Activated CD8-positive, alpha-beta T cell treated with anti-CD3 and anti-CD28 coated beads, Interleukin-2, amount 10 ng/mL, durations not matched to agents 7 days and 5 days (primary cell): ENCODE measurements around the gene DSG3. TPM values are rescaled to one million over a fixed set of nuclear protein-coding genes. Genes with fewer than 3 reads are reported as not detected.

ENCODE experiments used
- ATAC-seq: fragments of 150-1000 bp; cut with Tn5 transposase; one replicate; pipeline ENCODE4 v1.10.0; 2021; ENCODE audit warnings: moderate library complexity
- CTCF ChIA-PET: fragments of 350-600 bp; sonication (Branson Sonifier 250); formaldehyde crosslinking; loops from one replicate; lab custom pipeline; 2021; ENCODE audit warnings: antibody characterized with exemption; lab: Charles Lee
- POLR2A ChIA-PET: fragments of 350-600 bp; sonication (Branson Sonifier 250); formaldehyde crosslinking; loops from one replicate; lab custom pipeline; 2021; ENCODE audit warnings: antibody characterized with exemption; lab: Charles Lee
- DNase-seq: peaks from one replicate; pipeline ENCODE4 v3.0.0-alpha.2; 2020
- H3K27ac Mint-ChIP-seq: one replicate; pipeline ENCODE4 v1.8.0; 2021; ENCODE audit warnings: mild to moderate bottlenecking, mixed read lengths
- H3K27me3 Mint-ChIP-seq: one replicate; pipeline ENCODE4 v1.8.0; 2021; ENCODE audit warnings: low read depth, mixed read lengths
- H3K36me3 Mint-ChIP-seq: one replicate; pipeline ENCODE4 v1.8.0; 2021; ENCODE audit warnings: low read depth, mixed read lengths
- H3K4me1 Mint-ChIP-seq: one replicate; pipeline ENCODE4 v1.8.0; 2021; ENCODE audit warnings: low read depth, mixed read lengths
- H3K4me3 Mint-ChIP-seq: one replicate; pipeline ENCODE4 v1.8.0; 2021; ENCODE audit warnings: mild to moderate bottlenecking, mixed read lengths
- H3K9me3 Mint-ChIP-seq: one replicate; pipeline ENCODE4 v1.8.0; 2022; ENCODE audit warnings: mixed read lengths; ENCODE audit not compliant: insufficient read depth
- total RNA-seq, 2 experiments: library from RNA; stranded (reverse); gene quantifications; one replicate each; pipeline ENCODE4 v1.2.3, GENCODE V29; 2021

The DSG3 gene
- total RNA-seq, 2 experiments from 2014 or later: not detected

- ChIA-PET CTCF (no interaction called here), POLR2A (no interaction called here)
- no peak overlapping the region for H3K27ac Mint-ChIP-seq
- H3K9me3 Mint-ChIP-seq: no peaks in the 10 kb centered on the region
- no peak overlapping the region for H3K4me3 Mint-ChIP-seq
- DNase-seq: no peak
- no peak for ATAC-seq
- no peaks in the 10 kb centered on the region for H3K4me1 Mint-ChIP-seq
- H3K36me3 Mint-ChIP-seq: no peaks in the 10 kb centered on the region
- H3K27me3 Mint-ChIP-seq: no peaks in the 10 kb centered on the region
Observed at GRCh38 chr18:31510319-31510718, 62.8 kb downstream of the DSG3 start.

DNA sequence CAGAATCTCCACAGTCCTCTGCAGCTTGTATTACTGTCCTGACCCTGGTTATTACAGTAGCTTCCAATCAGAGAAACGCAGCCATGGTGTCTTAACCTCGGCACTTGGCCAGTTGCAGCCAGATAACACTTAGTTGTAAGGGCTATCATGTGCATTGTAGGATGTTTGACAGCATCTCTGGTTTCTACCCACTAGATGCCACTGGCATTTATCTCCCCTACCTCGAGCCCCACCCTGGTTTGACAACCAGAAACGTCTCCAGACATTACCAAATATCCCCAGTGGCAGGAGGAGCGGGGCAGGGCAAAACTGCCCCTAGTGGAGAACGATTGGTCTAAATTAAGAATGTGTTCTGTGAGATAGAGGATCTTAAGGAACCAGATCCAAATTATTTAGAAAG is 63.6 kb downstream of the DSG3 start:
- POLR2A ChIA-PET: no interaction called here
- no peak for ATAC-seq
- Mint-ChIP-seq H3K36me3 (no peaks in the 10 kb centered on the region), H3K27me3 (no peaks in the 10 kb centered on the region), H3K4me1 (no peaks in the 10 kb centered on the region), H3K9me3 (no peaks in the 10 kb centered on the region), H3K27ac (no peak overlapping the region), H3K4me3 (no peak overlapping the region)
- CTCF ChIA-PET: no interaction called here
- DNase-seq: no peak

GRCh38 chr18:31512203-31512764 is 64.7 kb downstream of the DSG3 start:
- Mint-ChIP-seq H3K36me3 (no peaks in the 10 kb centered on the region), H3K27ac (no peak overlapping the region), H3K4me3 (no peak overlapping the region), H3K27me3 (no peaks in the 10 kb centered on the region), H3K4me1 (no peaks in the 10 kb centered on the region), H3K9me3 (no peaks in the 10 kb centered on the region)
- DNase-seq (no peak), ATAC-seq (no peak)
- POLR2A ChIA-PET: no interaction called here
- CTCF ChIA-PET: interaction anchor here (1.0 kb wide), 1 partner anchor 39 kb away, joined by 3 read pairs; no protein-coding TSS in a partner anchor

GRCh38 chr18:31513189-31513935 is 65.8 kb downstream of the DSG3 start:
- CTCF ChIA-PET: no interaction called here

DNA sequence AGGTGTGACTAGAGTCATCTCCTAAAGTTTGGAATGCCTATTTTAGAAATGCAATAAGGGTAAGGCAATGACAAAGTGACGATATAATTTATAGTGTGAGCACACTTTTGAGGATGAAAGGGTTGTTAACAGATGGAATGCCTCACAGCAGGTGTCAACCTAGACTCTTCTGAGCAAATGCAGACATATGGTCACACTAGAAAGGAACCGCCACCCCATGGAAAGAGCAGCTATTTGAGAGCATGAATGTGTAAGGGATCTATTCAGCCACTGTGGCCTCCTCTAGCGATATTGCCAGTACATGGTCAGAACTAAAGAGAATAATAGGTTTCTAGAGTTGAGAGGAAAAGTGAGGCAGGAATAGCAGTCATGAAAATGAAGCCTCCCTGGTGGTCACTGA is 68.9 kb downstream of the DSG3 start:
- no peaks in the 10 kb centered on the region for H3K9me3 Mint-ChIP-seq
- no peaks in the 10 kb centered on the region for H3K4me1 Mint-ChIP-seq
- H3K36me3 Mint-ChIP-seq: no peaks in the 10 kb centered on the region
- DNase-seq (no peak), ATAC-seq (no peak)
- POLR2A ChIA-PET: no interaction called here
- no peak overlapping the region for H3K27ac Mint-ChIP-seq
- no peak overlapping the region for H3K4me3 Mint-ChIP-seq
- no peaks in the 10 kb centered on the region for H3K27me3 Mint-ChIP-seq
- CTCF ChIA-PET: no interaction called here

More at GRCh38 chr18:31513189-31513935, 65.8 kb downstream of the DSG3 start:
- Mint-ChIP-seq H3K27me3 (no peaks in the 10 kb centered on the region), H3K27ac (no peak overlapping the region), H3K36me3 (no peaks in the 10 kb centered on the region), H3K9me3 (no peaks in the 10 kb centered on the region), H3K4me3 (no peak overlapping the region), H3K4me1 (no peaks in the 10 kb centered on the region)
- ATAC-seq (no peak), DNase-seq (no peak)
- POLR2A ChIA-PET: no interaction called here

- ATAC-seq: no peak
Observed at GRCh38 chr18:31526374-31526773, 78.8 kb downstream of the DSG3 start.

More at GRCh38 chr18:31526374-31526773, 78.8 kb downstream of the DSG3 start:
- H3K27ac Mint-ChIP-seq: no peak overlapping the region
- no peaks in the 10 kb centered on the region for H3K36me3 Mint-ChIP-seq
- H3K27me3 Mint-ChIP-seq: no peaks in the 10 kb centered on the region
- H3K4me3 Mint-ChIP-seq: no peak overlapping the region
- H3K9me3 Mint-ChIP-seq: no peaks in the 10 kb centered on the region
- POLR2A ChIA-PET: no interaction called here
- DNase-seq: no peak
- no peaks in the 10 kb centered on the region for H3K4me1 Mint-ChIP-seq
- CTCF ChIA-PET: no interaction called here

Other genes with a start within 250 kb of the DSG3 start
- not detected for gene DSG1, start 129.6 kb upstream of the DSG3 start, total RNA-seq
- gene DSG4, start 71.0 kb upstream of the DSG3 start, total RNA-seq: not detected
- gene DSG2, start 50.4 kb downstream of the DSG3 start, total RNA-seq: under 1 TPM; 0.18 to 0.32 TPM
- gene TTR, start 144.1 kb downstream of the DSG3 start, total RNA-seq: not detected
- gene B4GALT6, start 236.8 kb downstream of the DSG3 start, total RNA-seq: 1 to 10 TPM; 1.0 to 1.3 TPM